ENCODE data around the gene PTGFRN.

- TF ChIP-seq GATA2 (IDR thresholded peaks at IDR 0.05; ENCODE audit: low read depth, low read length): no peak
- TF ChIP-seq GATA3 (IDR thresholded peaks at IDR 0.05; ENCODE audit: low read depth, low read length): no peak
These were observed 9.1 kb downstream of the PTGFRN start for GRCh38 chr1:116918714-116919357.
